SK-N-SH (cell line): ENCODE measurements around the gene SIX2. TPM values are rescaled to one million over a fixed set of nuclear protein-coding genes. Genes with fewer than 3 reads are reported as not detected.

Experiments used
- CTCF ChIA-PET: fragments of 300-600, 350-600 bp; formaldehyde crosslinking; extraction: SDS; loops from one replicate; lab custom pipeline; 2021; lab: Yijun Ruan, JAX
- POLR2A ChIA-PET: fragments of 350-600 bp; sonication (Branson Sonifier 250); formaldehyde crosslinking; extraction: SDS; loops from one replicate; lab custom pipeline; 2020; ENCODE audit warnings: antibody characterized with exemption, inconsistent platforms; lab: Yijun Ruan, JAX
- DNase-seq: peaks from one replicate; pipeline ENCODE4 v3.0.0; 2012
- H2AFZ ChIP-seq: fragments of 200-600 bp; sonication (generic); 2 replicates; pipeline ENCODE4 v1.8.1; 2016; ENCODE audit warnings: antibody characterized with exemption, mild to moderate bottlenecking, low read depth
- H3F3A ChIP-seq: fragments of 200-600 bp; sonication (generic); replicated peaks from 2 replicates; pipeline ENCODE3; 2016; ENCODE audit warnings: antibody characterized with exemption, mild to moderate bottlenecking; ENCODE audit not compliant: insufficient read depth
- H3K27ac ChIP-seq, 2 experiments: fragments of 200-500 bp in 1 of 2; fragments of 200-600 bp in 1 of 2; sonication (Bioruptor generic) in 1 of 2; sonication (generic), shearing (Covaris generic) in 1 of 2; 2 replicates each; pipeline versions ENCODE4 v1.5.1 to v1.6.1; 2014 to 2016; ENCODE audit warnings: low read depth in 2 of 2, inconsistent platforms in 1 of 2, low read length in 1 of 2, mild to moderate bottlenecking in 1 of 2, mixed read lengths in 1 of 2
- H3K27me3 ChIP-seq: fragments of 200-600 bp; sonication (generic), shearing (Covaris generic); 2 replicates; pipeline ENCODE4 v1.6.1; 2016; ENCODE audit warnings: mixed run types; ENCODE audit not compliant: insufficient read depth
- H3K36me3 ChIP-seq, 2 experiments: fragments of 200-500 bp in 1 of 2; fragments of 200-600 bp in 1 of 2; sonication (Bioruptor generic) in 1 of 2; sonication (generic) in 1 of 2; replicated peaks in 1 of 2; 2 replicates each; pipeline versions ENCODE3 to v1.5.1; 2014 to 2016; ENCODE audit warnings: low read length in 1 of 2, mild to moderate bottlenecking in 1 of 2; ENCODE audit not compliant: insufficient read depth in 2 of 2, control insufficient read depth in 1 of 2
- H3K4me1 ChIP-seq, 2 experiments: fragments of 200-500 bp in 1 of 2; fragments of 200-600 bp in 1 of 2; sonication (Bioruptor generic) in 1 of 2; sonication (generic), shearing (Covaris generic) in 1 of 2; 2 replicates each; pipeline versions ENCODE4 v1.5.1 to v1.6.1; 2014 to 2016; ENCODE audit warnings: low read depth in 1 of 2, low read length in 1 of 2, mixed run types in 1 of 2; ENCODE audit not compliant: insufficient read depth in 2 of 2, control insufficient read depth in 1 of 2
- H3K4me2 ChIP-seq: fragments of 200-600 bp; sonication (generic), shearing (Covaris generic); 2 replicates; pipeline ENCODE4 v1.6.1; 2017; ENCODE audit warnings: mixed run types
- H3K4me3 ChIP-seq, 2 experiments: fragments of 200-500 bp in 1 of 2; fragments of 200-600 bp in 1 of 2; sonication (Bioruptor generic) in 1 of 2; sonication (generic), shearing (Covaris generic) in 1 of 2; 2 replicates each; pipeline versions ENCODE4 v1.5.1 to v1.8.1; 2014 to 2016; ENCODE audit warnings: low read depth in 2 of 2, inconsistent platforms in 1 of 2, low read length in 1 of 2, mild to moderate bottlenecking in 1 of 2, mixed read lengths in 1 of 2, moderate library complexity in 1 of 2
- H3K79me2 ChIP-seq: fragments of 200-600 bp; sonication (generic); 2 replicates; pipeline ENCODE4 v1.8.1; 2017; ENCODE audit warnings: mild to moderate bottlenecking; ENCODE audit not compliant: insufficient read depth
- H3K9ac ChIP-seq: fragments of 200-600 bp; sonication (generic); 2 replicates; pipeline ENCODE4 v1.6.1; 2017; ENCODE audit warnings: mixed run types
- H3K9me2 ChIP-seq: fragments of 200-600 bp; sonication (generic); 2 replicates; pipeline ENCODE4 v1.6.1; 2017; ENCODE audit warnings: mixed run types
- H3K9me3 ChIP-seq: fragments of 200-600 bp; sonication (generic); 2 replicates; pipeline ENCODE4 v1.6.1; 2017; ENCODE audit warnings: mixed run types, mild to moderate bottlenecking, moderate library complexity
- H4K20me1 ChIP-seq: fragments of 200-600 bp; sonication (generic); 2 replicates; pipeline ENCODE4 v1.6.1; 2017; ENCODE audit warnings: mild to moderate bottlenecking, mixed run types; ENCODE audit not compliant: insufficient read depth
- ELF1 ChIP-seq: IDR thresholded peaks from 2 replicates; pipeline ENCODE4 v1.4.0; 2012
- FOSL2 ChIP-seq: IDR thresholded peaks from 2 replicates; pipeline ENCODE4 v1.4.0; 2012; ENCODE audit warnings: low read depth, mild to moderate bottlenecking, moderate library complexity, borderline replicate concordance
- NFIC ChIP-seq: IDR thresholded peaks from 2 replicates; pipeline ENCODE4 v1.4.0; 2012; ENCODE audit warnings: borderline replicate concordance
- RAD21 ChIP-seq: IDR thresholded peaks from 2 replicates; pipeline ENCODE4 v1.6.1; 2012; ENCODE audit warnings: mild to moderate bottlenecking, low read length
- RXRA ChIP-seq: IDR thresholded peaks from 2 replicates; pipeline ENCODE4 v1.4.0; 2012; ENCODE audit warnings: low read depth, mild to moderate bottlenecking, borderline replicate concordance
- SIN3A ChIP-seq: IDR thresholded peaks from 2 replicates; pipeline ENCODE4 v1.6.1; 2012; ENCODE audit warnings: low read depth, mild to moderate bottlenecking, low read length, moderate library complexity, borderline replicate concordance
- WGBS: methylation state at CpG from one replicate; pipeline ENCODE4 v1.1.6; 2017; ENCODE audit warnings: low lambda C conversion rate; 5-methylcytosine and 5-hydroxymethylcytosine counted together
- polyA plus RNA-seq, 3 experiments: library from polyadenylated mRNA; depleted of rRNA; stranded (reverse); fragments of >200 nt; gene quantifications; 2 replicates each; pipeline ENCODE4 v1.2.3, GENCODE V29; 2012
- TF ChIP-seq, protein P1 (sequence below): fragments of 200-600 bp; sonication (generic); IDR thresholded peaks from 2 replicates; pipeline ENCODE4 v1.6.1; 2017; ENCODE audit warnings: antibody characterized with exemption, mild to moderate bottlenecking, moderate library complexity
- TF ChIP-seq, protein P2 (sequence below): IDR thresholded peaks from 2 replicates; pipeline ENCODE4 v1.4.0; 2012; ENCODE audit warnings: low read depth, borderline replicate concordance

Gene SIX2
- polyA plus RNA-seq, 1 of the 3 experiments (the other 2 are of a cell fraction): 0.76 TPM

DNA sequence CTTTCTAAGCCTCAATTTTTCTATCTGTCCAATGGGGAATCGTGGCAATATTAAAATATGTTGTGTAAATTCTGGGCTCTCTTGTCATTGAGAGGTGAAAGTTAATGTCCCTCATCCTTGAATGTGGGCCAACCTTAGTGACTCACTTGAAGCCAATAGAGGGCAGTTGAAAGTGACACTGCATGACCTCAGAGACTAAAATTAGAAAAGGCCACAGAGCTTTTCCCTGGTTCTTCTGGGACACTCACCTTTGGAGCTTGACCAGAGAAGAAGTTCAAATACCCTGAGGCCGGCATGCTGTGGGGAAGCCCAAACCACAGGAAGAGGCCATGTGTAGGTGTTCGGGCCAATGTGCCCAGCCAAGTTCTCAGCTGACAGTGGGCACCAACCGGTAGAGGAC is 24.1 kb upstream of the SIX2 start:
- Histone ChIP-seq H3K79me2 (no peaks in the 10 kb centered on the region), H3K4me3 (no peak overlapping the region), H3K4me2 (no peak overlapping the region), H3K9ac (no peak overlapping the region), H2AFZ (no peak overlapping the region), H3K4me1 (no peaks in the 10 kb centered on the region), H3K27me3 (no peaks in the 10 kb centered on the region), H4K20me1 (no peaks in the 10 kb centered on the region), H3K9me2 (no peaks in the 10 kb centered on the region), H3K27ac (no peak overlapping the region), H3K36me3 (no peaks in the 10 kb centered on the region), H3F3A (no peaks in the 10 kb centered on the region), H3K9me3 (no peaks in the 10 kb centered on the region)
- POLR2A ChIA-PET: no interaction called here
- no peak for DNase-seq
- CTCF ChIA-PET: interaction anchor here (0.8 to 12.5 kb wide), 4 partner anchors 9 to 461 kb away, joined by 3 to 112 read pairs (median 3); partner anchors contain the start of gene SIX2
- 70% methylated on average over 4 of the region's 4 CpGs for WGBS
- TF ChIP-seq, protein P1, sequence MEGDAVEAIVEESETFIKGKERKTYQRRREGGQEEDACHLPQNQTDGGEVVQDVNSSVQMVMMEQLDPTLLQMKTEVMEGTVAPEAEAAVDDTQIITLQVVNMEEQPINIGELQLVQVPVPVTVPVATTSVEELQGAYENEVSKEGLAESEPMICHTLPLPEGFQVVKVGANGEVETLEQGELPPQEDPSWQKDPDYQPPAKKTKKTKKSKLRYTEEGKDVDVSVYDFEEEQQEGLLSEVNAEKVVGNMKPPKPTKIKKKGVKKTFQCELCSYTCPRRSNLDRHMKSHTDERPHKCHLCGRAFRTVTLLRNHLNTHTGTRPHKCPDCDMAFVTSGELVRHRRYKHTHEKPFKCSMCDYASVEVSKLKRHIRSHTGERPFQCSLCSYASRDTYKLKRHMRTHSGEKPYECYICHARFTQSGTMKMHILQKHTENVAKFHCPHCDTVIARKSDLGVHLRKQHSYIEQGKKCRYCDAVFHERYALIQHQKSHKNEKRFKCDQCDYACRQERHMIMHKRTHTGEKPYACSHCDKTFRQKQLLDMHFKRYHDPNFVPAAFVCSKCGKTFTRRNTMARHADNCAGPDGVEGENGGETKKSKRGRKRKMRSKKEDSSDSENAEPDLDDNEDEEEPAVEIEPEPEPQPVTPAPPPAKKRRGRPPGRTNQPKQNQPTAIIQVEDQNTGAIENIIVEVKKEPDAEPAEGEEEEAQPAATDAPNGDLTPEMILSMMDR: no peak
- TF ChIP-seq FOSL2 (no peak), RAD21 (no peak), RXRA (no peak), SIN3A (no peak)
- TF ChIP-seq, protein P2, sequence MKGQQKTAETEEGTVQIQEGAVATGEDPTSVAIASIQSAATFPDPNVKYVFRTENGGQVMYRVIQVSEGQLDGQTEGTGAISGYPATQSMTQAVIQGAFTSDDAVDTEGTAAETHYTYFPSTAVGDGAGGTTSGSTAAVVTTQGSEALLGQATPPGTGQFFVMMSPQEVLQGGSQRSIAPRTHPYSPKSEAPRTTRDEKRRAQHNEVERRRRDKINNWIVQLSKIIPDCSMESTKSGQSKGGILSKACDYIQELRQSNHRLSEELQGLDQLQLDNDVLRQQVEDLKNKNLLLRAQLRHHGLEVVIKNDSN: no peak

DNA sequence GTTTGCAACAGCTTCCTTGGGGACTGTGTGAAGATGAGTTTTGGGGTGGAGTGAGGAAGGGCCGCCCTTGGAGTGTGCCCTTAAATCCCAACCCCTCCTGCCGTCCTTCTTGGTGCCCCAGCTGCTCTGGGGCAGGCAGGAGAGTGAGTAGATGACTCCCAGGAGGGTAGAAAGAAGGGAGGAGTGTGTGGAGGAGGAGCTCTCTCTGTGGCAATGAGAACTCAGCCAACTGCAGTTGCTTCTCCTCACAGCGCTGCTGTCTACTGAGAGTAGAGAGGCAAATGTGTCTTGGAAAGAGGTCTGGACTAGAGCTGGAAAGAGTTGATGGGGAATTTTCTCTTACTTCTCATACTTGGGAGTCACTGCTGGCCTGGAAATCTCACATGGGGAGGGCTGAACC is 21.8 kb upstream of the SIX2 start:
- no peaks in the 10 kb centered on the region for H3F3A ChIP-seq
- POLR2A ChIA-PET: no interaction called here

DNA sequence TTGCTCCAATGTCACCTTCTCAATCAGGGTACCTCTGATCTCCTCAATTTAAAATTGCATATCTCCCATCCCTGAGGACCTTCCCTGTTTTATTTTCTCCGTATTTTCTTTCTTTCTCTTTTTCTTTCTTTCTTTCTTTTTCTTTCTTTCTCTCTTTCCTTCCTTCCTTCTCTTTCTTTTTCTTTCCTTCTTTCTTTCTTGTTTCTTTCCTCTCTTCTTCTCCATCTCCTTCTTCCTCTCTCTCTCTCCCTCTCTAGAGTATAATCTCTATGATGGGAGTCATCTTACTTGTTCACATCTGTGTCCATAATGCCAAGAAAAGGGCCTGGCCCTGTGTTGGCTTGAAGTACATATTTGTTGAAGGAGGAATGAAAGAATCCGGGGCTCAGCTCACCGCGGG is 21.3 kb upstream of the SIX2 start:
- Histone ChIP-seq H3K9me3 (no peaks in the 10 kb centered on the region), H4K20me1 (no peaks in the 10 kb centered on the region), H3K4me3 (no peak overlapping the region), H3K4me1 (no peaks in the 10 kb centered on the region), H3K27ac (no peak overlapping the region), H3K4me2 (no peak overlapping the region), H3K9ac (no peak overlapping the region), H3K27me3 (no peaks in the 10 kb centered on the region), H3F3A (no peaks in the 10 kb centered on the region), H3K79me2 (no peaks in the 10 kb centered on the region), H2AFZ (no peak overlapping the region), H3K36me3 (no peaks in the 10 kb centered on the region), H3K9me2 (no peaks in the 10 kb centered on the region)
- ChIA-PET POLR2A (no interaction called here), CTCF (interaction anchor here (0.6 to 12.5 kb wide), 5 partner anchors 9 to 465 kb away, joined by 3 to 112 read pairs (median 4); partner anchors contain the start of gene SIX2)
- TF ChIP-seq ELF1 (no peak), RAD21 (no peak)
- WGBS: 80% methylated on average over 4 of the region's 4 CpGs
- DNase-seq: no peak

More for the DNA sequence above, 21.8 kb upstream of the SIX2 start:
- 53% methylated on average over 3 of the region's 3 CpGs for WGBS
- Histone ChIP-seq H3K4me3 (no peak overlapping the region), H3K79me2 (no peaks in the 10 kb centered on the region), H3K36me3 (no peaks in the 10 kb centered on the region), H3K27me3 (no peaks in the 10 kb centered on the region), H2AFZ (no peak overlapping the region), H3K27ac (no peak overlapping the region), H3K9me3 (no peaks in the 10 kb centered on the region), H3K9ac (no peak overlapping the region), H3K4me1 (no peaks in the 10 kb centered on the region), H3K4me2 (no peak overlapping the region), H3K9me2 (no peaks in the 10 kb centered on the region), H4K20me1 (no peaks in the 10 kb centered on the region)
- CTCF ChIA-PET: interaction anchor here (0.6 to 12.5 kb wide), 4 partner anchors 10 to 464 kb away, joined by 3 to 112 read pairs (median 4); partner anchors contain the start of gene SIX2
- no peak for DNase-seq
- no peak for TF ChIP-seq NFIC
